HG02981 (cell line): Measurements from ENCODE around the gene SLC39A5.

Experiments
- ATAC-seq: cut with Tn5 transposase; IDR thresholded peaks from one replicate; pipeline ENCODE4 v1.9.1; 2021; ENCODE audit warnings: mild to moderate bottlenecking, moderate library complexity; ENCODE audit not compliant: unreplicated experiment

Gene SLC39A5

GRCh38 chr12:56213878-56214277 is 16.0 kb upstream of the SLC39A5 start:
- no peak for ATAC-seq

GRCh38 chr12:56216461-56216860 is 13.4 kb upstream of the SLC39A5 start:
- ATAC-seq, result no peak

- no peak for ATAC-seq
Observed at GRCh38 chr12:56219840-56220239, 10.0 kb upstream of the SLC39A5 start.

GRCh38 chr12:56220611-56221231 is 9.1 kb upstream of the SLC39A5 start:
- ATAC-seq, result no peak

GRCh38 chr12:56221232-56221756 is 8.6 kb upstream of the SLC39A5 start:
- ATAC-seq, result peak; percentile 13

- peak; percentile 85 for ATAC-seq
Observed at GRCh38 chr12:56221757-56222530, 7.9 kb upstream of the SLC39A5 start, which contains the start of gene RNF41. Gene RNF41 (minus strand): TSS chr12:56221922. CDS start chr12:56214047, 7,875 bp downstream.

GRCh38 chr12:56222531-56222895 is 7.3 kb upstream of the SLC39A5 start:
- ATAC-seq, result no peak

- ATAC-seq, result no peak
Observed at GRCh38 chr12:56223571-56224101, 6.2 kb upstream of the SLC39A5 start.

GRCh38 chr12:56224102-56224701 is 5.6 kb upstream of the SLC39A5 start, which contains the start of gene NABP2:
Gene NABP2 (plus strand): TSS chr12:56224342. CDS start chr12:56224857, 515 bp downstream.
- peak; percentile 76 for ATAC-seq

- no peak for ATAC-seq
Observed at GRCh38 chr12:56224954-56225353, 4.9 kb upstream of the SLC39A5 start.

GRCh38 chr12:56229082-56229481 is 769 bp upstream of the SLC39A5 start:
- no peak for ATAC-seq

GRCh38 chr12:56230432-56231183 is 757 bp downstream of the SLC39A5 start:
- no peak for ATAC-seq

- no peak for ATAC-seq
Observed at GRCh38 chr12:56231184-56231582, 1.3 kb downstream of the SLC39A5 start.

- ATAC-seq, result no peak
Observed at GRCh38 chr12:56234746-56235436, 5.0 kb downstream of the SLC39A5 start.

- ATAC-seq, result no peak
Observed at GRCh38 chr12:56236091-56236490, 6.2 kb downstream of the SLC39A5 start.

GRCh38 chr12:56236985-56237384 is 7.1 kb downstream of the SLC39A5 start:
- ATAC-seq, result no peak

- ATAC-seq, result no peak
Observed at GRCh38 chr12:56237552-56237951, 7.7 kb downstream of the SLC39A5 start.

GRCh38 chr12:56241424-56242303 is 11.8 kb downstream of the SLC39A5 start:
- no peak for ATAC-seq

GRCh38 chr12:56242986-56243385 is 13.1 kb downstream of the SLC39A5 start:
- no peak for ATAC-seq
